Measurements from ENCODE around the gene MANF. TPM values are rescaled to one million over a fixed set of nuclear protein-coding genes. Genes with fewer than 3 reads are reported as not detected.
A peak's percentile ranks its signal among the peaks of the same experiment; 100 is the strongest.

MANF gene
- total and polyA plus RNA-seq, 12 donors = 16.1 to 306 (median 43.1) TPM

DNA sequence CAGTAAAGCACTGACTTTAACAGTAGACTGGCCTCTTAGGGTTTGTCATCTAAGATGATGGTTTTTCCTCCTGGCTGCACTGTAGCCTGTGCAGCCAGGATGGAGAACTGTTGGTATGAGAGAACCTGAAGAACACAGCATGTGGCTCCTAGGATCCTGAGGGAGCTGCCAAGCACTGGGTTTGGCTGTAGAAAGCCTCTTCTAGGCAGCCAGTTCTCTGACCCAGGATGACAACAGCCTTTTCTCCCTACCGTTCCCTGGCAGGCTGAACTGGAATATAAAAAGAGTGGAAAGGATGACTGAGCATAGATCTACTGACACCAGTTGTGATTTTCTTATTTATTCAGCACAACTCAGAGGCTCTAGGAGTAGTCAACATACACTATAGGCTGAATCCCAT is 34.3 kb upstream of the MANF start:
- DNase-seq = peak in 1 of 7 donors; percentile 29
- Histone ChIP-seq H3K27me3 (no peaks in the 10 kb centered on the region), H3K4me1 (replicated peaks in 1 of 2) (no peaks in the 10 kb centered on the region), H3K36me3 (replicated peaks in 1 of 2) (no peaks in the 10 kb centered on the region), H3K9me3 (replicated peaks in 1 of 3) (no peaks in the 10 kb centered on the region), H3K4me3 (no peak overlapping the region), H3K27ac (no peak overlapping the region)
- 78 to 96% (median 92%) methylated on average over 1 of the region's 1 CpG for WGBS, 4 donors
- intact Hi-C loops (cut with DNase I) = no loop called here
- no peak for TF ChIP-seq POLR2A (IDR thresholded peaks at IDR 0.05)
- TF ChIP-seq, protein P1, sequence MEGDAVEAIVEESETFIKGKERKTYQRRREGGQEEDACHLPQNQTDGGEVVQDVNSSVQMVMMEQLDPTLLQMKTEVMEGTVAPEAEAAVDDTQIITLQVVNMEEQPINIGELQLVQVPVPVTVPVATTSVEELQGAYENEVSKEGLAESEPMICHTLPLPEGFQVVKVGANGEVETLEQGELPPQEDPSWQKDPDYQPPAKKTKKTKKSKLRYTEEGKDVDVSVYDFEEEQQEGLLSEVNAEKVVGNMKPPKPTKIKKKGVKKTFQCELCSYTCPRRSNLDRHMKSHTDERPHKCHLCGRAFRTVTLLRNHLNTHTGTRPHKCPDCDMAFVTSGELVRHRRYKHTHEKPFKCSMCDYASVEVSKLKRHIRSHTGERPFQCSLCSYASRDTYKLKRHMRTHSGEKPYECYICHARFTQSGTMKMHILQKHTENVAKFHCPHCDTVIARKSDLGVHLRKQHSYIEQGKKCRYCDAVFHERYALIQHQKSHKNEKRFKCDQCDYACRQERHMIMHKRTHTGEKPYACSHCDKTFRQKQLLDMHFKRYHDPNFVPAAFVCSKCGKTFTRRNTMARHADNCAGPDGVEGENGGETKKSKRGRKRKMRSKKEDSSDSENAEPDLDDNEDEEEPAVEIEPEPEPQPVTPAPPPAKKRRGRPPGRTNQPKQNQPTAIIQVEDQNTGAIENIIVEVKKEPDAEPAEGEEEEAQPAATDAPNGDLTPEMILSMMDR (IDR thresholded peaks at IDR 0.05) = no peak

DNA sequence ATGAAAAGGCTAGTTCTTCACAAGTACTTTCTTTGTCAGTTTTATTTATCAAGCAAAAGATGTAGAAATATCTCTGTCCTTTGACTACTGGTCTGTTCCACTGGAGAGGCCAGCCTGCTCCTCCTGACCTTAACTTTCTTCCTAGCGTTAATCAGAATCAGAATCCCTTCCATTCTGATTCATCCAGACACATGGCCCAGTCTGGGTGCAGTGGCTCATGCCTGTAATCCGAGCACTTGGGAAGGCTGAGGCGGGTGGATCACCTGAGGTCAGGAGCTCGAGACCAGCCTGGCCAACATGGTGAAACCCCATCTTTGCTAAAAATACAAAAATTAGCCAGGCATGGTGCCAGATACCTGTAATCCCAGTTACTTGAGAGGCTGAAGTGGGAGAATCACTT is 32.0 kb upstream of the MANF start:
- intact Hi-C loops (cut with DNase I) = no loop called here
- WGBS, 4 donors = 82 to 90% (median 85%) methylated on average over 4 of the region's 4 CpGs
- TF ChIP-seq, protein P1 (IDR thresholded peaks at IDR 0.05) = no peak
- no peak for TF ChIP-seq POLR2A (IDR thresholded peaks at IDR 0.05)

DNA sequence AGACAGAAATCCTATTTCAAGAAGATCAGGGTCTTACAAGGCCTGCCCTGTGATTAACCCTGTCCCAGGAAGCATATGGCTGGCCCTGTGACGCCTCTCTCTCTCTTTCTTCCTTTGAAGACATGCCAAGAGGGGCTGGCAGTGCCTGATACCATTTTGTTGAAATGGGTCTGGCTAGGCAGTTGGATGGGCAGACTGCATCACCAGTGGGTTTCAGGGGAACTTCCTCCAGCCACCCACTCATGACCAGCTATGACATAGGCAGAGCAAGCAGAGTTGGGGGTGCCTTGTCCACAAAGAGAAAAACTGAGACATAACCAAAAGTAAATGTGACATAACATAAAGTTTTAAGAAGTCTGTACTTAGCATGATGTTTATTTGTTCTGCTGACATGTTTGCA is 31.4 kb upstream of the MANF start:
- DNase-seq = peak in 1 of 7 donors; percentile 21
- no peak for TF ChIP-seq POLR2A (IDR thresholded peaks at IDR 0.05)
- TF ChIP-seq, protein P1 (IDR thresholded peaks at IDR 0.05) = no peak
- 56 to 80% (median 72%) methylated on average over 1 of the region's 1 CpG for WGBS, 4 donors
- no peaks in the 10 kb centered on the region for H3K36me3 ChIP-seq (replicated peaks in 1 of 2)
- no peak overlapping the region for H3K4me3 ChIP-seq
- no peaks in the 10 kb centered on the region for H3K9me3 ChIP-seq (replicated peaks in 1 of 3)
- no peaks in the 10 kb centered on the region for H3K4me1 ChIP-seq (replicated peaks in 1 of 2)
- intact Hi-C loops (cut with DNase I) = no loop called here
- H3K27me3 ChIP-seq = no peaks in the 10 kb centered on the region
- H3K27ac ChIP-seq = no peak overlapping the region

More for the DNA sequence above, 32.0 kb upstream of the MANF start:
- Histone ChIP-seq H3K27ac (no peak overlapping the region), H3K27me3 (no peaks in the 10 kb centered on the region), H3K4me3 (no peak overlapping the region), H3K36me3 (replicated peaks in 1 of 2) (no peaks in the 10 kb centered on the region), H3K4me1 (replicated peaks in 1 of 2) (no peaks in the 10 kb centered on the region), H3K9me3 (replicated peaks in 1 of 3) (no peaks in the 10 kb centered on the region)
- DNase-seq = peak in 1 of 7 donors; percentile 41

DNA sequence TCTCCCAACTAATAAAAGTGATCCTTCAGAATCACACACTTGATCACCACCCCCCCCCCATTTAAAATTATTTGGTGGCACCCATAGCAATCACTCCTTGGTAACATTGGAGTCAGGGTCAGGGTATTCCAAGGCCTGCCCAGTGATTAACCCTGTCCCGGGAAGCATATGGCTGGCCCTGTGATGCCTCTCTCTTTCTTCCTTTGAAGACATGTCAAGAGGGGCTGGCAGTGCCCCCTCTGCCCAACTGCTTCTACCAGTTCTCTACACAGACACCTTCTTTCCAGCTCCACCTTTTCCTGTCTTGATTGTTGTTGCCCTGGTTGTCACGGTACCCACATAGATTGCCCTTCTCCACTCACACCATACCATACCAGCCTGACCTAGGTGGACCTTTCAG is 30.9 kb upstream of the MANF start:
- Histone ChIP-seq H3K4me3 (no peak overlapping the region), H3K4me1 (replicated peaks in 1 of 2) (no peaks in the 10 kb centered on the region), H3K27ac (no peak overlapping the region), H3K27me3 (no peaks in the 10 kb centered on the region), H3K36me3 (replicated peaks in 1 of 2) (no peaks in the 10 kb centered on the region), H3K9me3 (replicated peaks in 1 of 3) (no peaks in the 10 kb centered on the region)
- no peak for TF ChIP-seq POLR2A (IDR thresholded peaks at IDR 0.05)
- TF ChIP-seq, protein P1 (IDR thresholded peaks at IDR 0.05) = no peak
- peak in 1 of 7 donors; percentile 21 for DNase-seq
- intact Hi-C loops (cut with DNase I) = no loop called here
- WGBS, 4 donors = 85 to 96% (median 87%) methylated on average over 2 of the region's 2 CpGs

Data from adrenal gland (tissue), 12 donors.